Fibroblast of villous mesenchyme (primary cell): ENCODE results near the gene GABPB2. TPM values are rescaled to one million over a fixed set of nuclear protein-coding genes. Genes with fewer than 3 reads are reported as not detected.
A peak's percentile ranks its signal among the peaks of the same experiment; 100 is the strongest.

Source experiments
- DNase-seq: peaks from one replicate; pipeline ENCODE4 v3.0.0-alpha.2; 2010; ENCODE audit warnings: low read depth
- H3K4me3 ChIP-seq: 2 replicates; pipeline ENCODE4 v1.5.1; 2011; ENCODE audit warnings: low read depth, mild to moderate bottlenecking, low read length
- CTCF ChIP-seq: IDR thresholded peaks from 2 replicates; pipeline ENCODE4 v1.5.1; 2012; ENCODE audit warnings: low read depth, mild to moderate bottlenecking, low read length; ENCODE audit not compliant: insufficient read depth
- total RNA-seq: library from RNA; depleted of rRNA; stranded (reverse); fragments of >200 nt; gene quantifications from 2 replicates; pipeline ENCODE4 v1.2.3, GENCODE V29; 2012

GABPB2 gene
- 7.1 and 9.5 TPM in 2 replicates for total RNA-seq

- peak within 1 kb of the TSS; percentile 81 for H3K4me3 ChIP-seq
- peak; percentile 82 for TF ChIP-seq CTCF
- peak; percentile 98 for DNase-seq
Observed at GRCh38 chr1:151070474-151071276, at the start of gene GABPB2. Gene GABPB2 (plus strand): TSS chr1:151070761. CDS start chr1:151088190, 17,429 bp downstream.

GRCh38 chr1:151024540-151025146 is 45.9 kb upstream of the GABPB2 start:
- no peak overlapping the region for H3K4me3 ChIP-seq
- peak; percentile 86 for TF ChIP-seq CTCF
- peak; percentile 72 for DNase-seq

GRCh38 chr1:151026460-151026859 is 44.1 kb upstream of the GABPB2 start:
- no peak overlapping the region for H3K4me3 ChIP-seq
- no peak for DNase-seq
- TF ChIP-seq CTCF = no peak

GRCh38 chr1:151032164-151032563 is 38.4 kb upstream of the GABPB2 start:
- no peak overlapping the region for H3K4me3 ChIP-seq
- DNase-seq = no peak
- no peak for TF ChIP-seq CTCF

GRCh38 chr1:151035167-151035566 is 35.4 kb upstream of the GABPB2 start:
- TF ChIP-seq CTCF = no peak
- no peak for DNase-seq

GRCh38 chr1:151036356-151036755 is 34.2 kb upstream of the GABPB2 start, which contains the start of gene BNIPL:
Gene BNIPL (plus strand): TSS chr1:151036586. CDS start chr1:151036726, 140 bp downstream.
- no peak within 1 kb of the TSS for H3K4me3 ChIP-seq
- DNase-seq = no peak
- no peak for TF ChIP-seq CTCF

More at GRCh38 chr1:151035167-151035566, 35.4 kb upstream of the GABPB2 start:
- no peak overlapping the region for H3K4me3 ChIP-seq
